Immature natural killer cell (primary cell): ENCODE measurements around the gene PSMB11. TPM values are rescaled to one million over a fixed set of nuclear protein-coding genes. Genes with fewer than 3 reads are reported as not detected.

ENCODE experiments used
- DNase-seq, 3 donors: peaks; one replicate each; pipeline ENCODE4 v3.0.0; 2022; ENCODE audit warnings: mixed read lengths in 1 of 3
- H3K27ac Mint-ChIP-seq, 6 donors: one replicate each; pipeline ENCODE4 v1.8.0; 2020; ENCODE audit warnings: mixed read lengths in 6 of 6, mild to moderate bottlenecking in 5 of 6, inconsistent platforms in 4 of 6, moderate library complexity in 3 of 6
- H3K27me3 Mint-ChIP-seq, 3 donors: one replicate each; pipeline ENCODE4 v1.8.0; 2020 to 2021; ENCODE audit warnings: low read depth in 3 of 3, mild to moderate bottlenecking in 3 of 3, mixed read lengths in 3 of 3, moderate library complexity in 3 of 3, inconsistent platforms in 1 of 3
- H3K36me3 Mint-ChIP-seq, 3 donors: one replicate each; pipeline ENCODE4 v1.8.0; 2020; ENCODE audit warnings: mixed read lengths in 3 of 3, inconsistent platforms in 2 of 3, mild to moderate bottlenecking in 2 of 3
- H3K4me1 Mint-ChIP-seq, 2 donors: one replicate each; pipeline ENCODE4 v1.8.0; 2020; ENCODE audit warnings: inconsistent platforms in 2 of 2, mild to moderate bottlenecking in 2 of 2, mixed read lengths in 2 of 2, moderate library complexity in 1 of 2
- H3K4me3 Mint-ChIP-seq, 5 donors: one replicate each; pipeline ENCODE4 v1.8.0; 2020; ENCODE audit warnings: mild to moderate bottlenecking in 5 of 5, mixed read lengths in 5 of 5, inconsistent platforms in 3 of 5, moderate library complexity in 3 of 5
- H3K9me3 Mint-ChIP-seq, 6 donors: one replicate each; pipeline ENCODE4 v1.8.0; 2020; ENCODE audit warnings: mild to moderate bottlenecking in 6 of 6, mixed read lengths in 6 of 6, inconsistent platforms in 4 of 6, moderate library complexity in 3 of 6
- polyA plus RNA-seq, 3 donors: library from polyadenylated mRNA; unstranded; fragments of 300-500 nt; fragmentation: Illumina TruSeq; gene quantifications; one replicate each; pipeline ENCODE4 v1.2.3, GENCODE V29; 2021

PSMB11 gene
- polyA plus RNA-seq, 3 donors from 2014 or later, result not detected

DNA sequence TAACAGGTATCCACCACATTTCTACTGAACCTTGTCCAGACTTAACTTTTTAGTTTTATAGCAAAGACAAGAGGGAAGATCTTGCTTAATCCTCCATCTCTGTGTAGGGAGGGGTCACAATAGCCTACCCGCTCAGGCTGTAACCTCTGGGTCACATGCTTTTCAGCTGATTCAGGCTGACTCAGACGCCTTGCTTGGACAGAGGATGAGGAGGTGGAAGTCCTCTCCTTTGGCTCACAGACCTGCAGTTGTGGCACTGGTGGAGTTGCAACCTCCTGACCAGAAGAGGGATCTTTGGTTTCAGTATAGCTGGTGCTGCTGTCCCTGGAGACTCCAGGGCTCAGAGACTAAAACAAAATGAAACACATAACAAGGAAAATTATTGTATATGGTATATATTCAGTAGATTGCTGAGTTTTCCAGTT is 36.7 kb downstream of the PSMB11 start:
- Mint-ChIP-seq H3K27ac (no peak overlapping the region), H3K9me3 (no peaks in the 10 kb centered on the region), H3K4me1 (peaks cover 2 to 4% of the 10 kb centered on the region in 2 donors), H3K27me3 (peaks cover 0 to 2% (median 0%) of the 10 kb centered on the region in 3 donors), H3K36me3 (peaks cover 33 to 49% (median 34%) of the 10 kb centered on the region in 3 donors), H3K4me3 (no peak overlapping the region)
- DNase-seq, result no peak

DNA sequence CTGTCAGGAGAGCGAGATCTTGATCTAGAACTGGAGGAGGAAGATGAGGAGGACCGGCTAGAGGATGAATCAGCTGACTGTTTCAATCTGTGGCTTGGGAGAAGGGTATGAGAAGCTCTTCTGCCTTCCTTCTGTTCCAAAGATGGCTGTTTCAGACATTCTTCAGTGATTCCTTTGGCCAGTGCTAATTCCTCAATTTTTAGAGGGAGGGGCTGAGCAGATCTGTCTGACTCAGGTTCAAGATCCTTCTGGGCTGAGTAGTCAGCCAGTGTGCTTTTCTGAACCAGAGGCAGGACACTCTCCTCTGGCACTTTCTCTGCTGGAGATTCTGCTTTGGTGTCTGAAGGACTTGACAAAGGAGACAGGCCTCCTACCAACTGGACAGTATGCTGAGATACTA is 37.7 kb downstream of the PSMB11 start:
- Mint-ChIP-seq H3K27me3 (peaks cover 0 to 2% (median 0%) of the 10 kb centered on the region in 3 donors), H3K4me3 (no peak overlapping the region), H3K27ac (peak overlapping the region in 2 of 6 donors; percentile 40 to 83), H3K9me3 (no peaks in the 10 kb centered on the region), H3K36me3 (peaks cover 32 to 52% (median 37%) of the 10 kb centered on the region in 3 donors), H3K4me1 (peaks cover 2 to 8% of the 10 kb centered on the region in 2 donors)
- no peak for DNase-seq

DNA sequence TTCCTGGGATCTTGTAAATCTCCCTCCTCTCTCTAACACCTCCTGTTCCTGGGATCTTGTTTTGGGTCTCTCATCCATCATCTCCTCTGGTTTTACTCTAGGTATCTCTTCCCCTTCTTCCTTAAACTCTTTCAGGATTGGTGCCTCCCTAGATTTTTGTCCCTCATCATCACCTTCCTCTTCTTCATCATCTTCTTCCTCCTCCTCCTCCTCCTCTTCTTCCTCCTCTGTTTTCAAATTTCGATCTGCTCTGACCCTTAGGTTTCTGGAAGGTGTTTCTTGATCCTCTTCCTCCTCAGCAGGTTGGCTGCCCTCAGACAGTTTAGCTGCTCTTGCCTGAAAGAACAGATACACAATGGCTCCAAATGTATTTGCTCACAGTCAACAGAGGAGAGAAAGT is 38.5 kb downstream of the PSMB11 start:
- DNase-seq, result no peak
- peaks cover 2 to 14% of the 10 kb centered on the region in 2 donors for H3K4me1 Mint-ChIP-seq
- peaks cover 0 to 2% (median 0%) of the 10 kb centered on the region in 3 donors for H3K27me3 Mint-ChIP-seq
- H3K36me3 Mint-ChIP-seq, result peaks cover 33 to 56% (median 37%) of the 10 kb centered on the region in 3 donors
- no peaks in the 10 kb centered on the region for H3K9me3 Mint-ChIP-seq
- H3K4me3 Mint-ChIP-seq, result no peak overlapping the region
- peak overlapping the region in 1 of 6 donors; percentile 25 for H3K27ac Mint-ChIP-seq

DNA sequence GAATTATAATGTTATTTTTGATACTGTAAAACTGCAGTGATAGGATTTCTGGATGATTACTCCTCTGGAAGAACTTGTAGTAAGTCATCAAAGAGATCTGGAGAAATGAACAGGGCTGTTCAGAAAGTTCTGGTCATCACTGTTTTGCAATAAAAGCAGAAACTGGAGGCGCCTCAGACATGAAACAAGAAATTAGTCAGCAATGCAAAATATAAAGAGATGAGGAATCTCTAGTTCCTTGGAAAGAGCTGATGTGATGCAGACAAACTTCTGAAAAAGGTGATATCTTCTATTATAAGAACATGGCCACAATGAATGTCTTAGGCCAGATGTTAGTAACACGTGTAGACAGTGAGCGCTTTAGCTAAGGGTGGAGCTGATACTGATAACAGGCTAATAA is 43.4 kb downstream of the PSMB11 start:
- no peak overlapping the region for H3K4me3 Mint-ChIP-seq
- no peaks in the 10 kb centered on the region for H3K27me3 Mint-ChIP-seq
- no peak for DNase-seq
- H3K36me3 Mint-ChIP-seq, result peaks cover 29 to 50% (median 40%) of the 10 kb centered on the region in 3 donors
- no peaks in the 10 kb centered on the region for H3K9me3 Mint-ChIP-seq
- peaks cover 1 to 49% of the 10 kb centered on the region in 2 donors for H3K4me1 Mint-ChIP-seq
- H3K27ac Mint-ChIP-seq, result peak overlapping the region in 1 of 6 donors; percentile 17

DNA sequence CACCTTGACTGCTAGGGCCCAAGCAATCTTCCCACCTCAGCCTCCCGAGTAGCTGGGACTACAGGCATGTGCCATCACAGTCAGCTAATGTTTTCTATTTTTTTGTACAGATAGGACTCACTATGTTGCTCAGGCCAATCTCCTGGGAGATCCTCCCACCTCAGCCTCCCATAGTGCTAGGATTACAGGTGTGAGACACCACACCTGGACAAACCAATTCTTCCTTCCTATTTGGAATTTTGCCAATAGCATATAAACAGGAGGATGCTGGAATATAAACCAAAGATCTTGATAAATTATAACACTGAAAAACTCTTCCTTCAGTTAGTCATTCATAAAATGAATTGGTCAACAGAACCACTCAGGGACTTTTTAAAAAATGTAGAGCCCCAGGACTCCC is 44.6 kb downstream of the PSMB11 start:
- DNase-seq, result no peak
- H3K27me3 Mint-ChIP-seq, result no peaks in the 10 kb centered on the region
- H3K4me1 Mint-ChIP-seq, result peaks cover 3 to 52% of the 10 kb centered on the region in 2 donors
- H3K4me3 Mint-ChIP-seq, result no peak overlapping the region
- H3K9me3 Mint-ChIP-seq, result no peaks in the 10 kb centered on the region
- H3K36me3 Mint-ChIP-seq, result peaks cover 21 to 42% (median 34%) of the 10 kb centered on the region in 3 donors
- H3K27ac Mint-ChIP-seq, result no peak overlapping the region

DNA sequence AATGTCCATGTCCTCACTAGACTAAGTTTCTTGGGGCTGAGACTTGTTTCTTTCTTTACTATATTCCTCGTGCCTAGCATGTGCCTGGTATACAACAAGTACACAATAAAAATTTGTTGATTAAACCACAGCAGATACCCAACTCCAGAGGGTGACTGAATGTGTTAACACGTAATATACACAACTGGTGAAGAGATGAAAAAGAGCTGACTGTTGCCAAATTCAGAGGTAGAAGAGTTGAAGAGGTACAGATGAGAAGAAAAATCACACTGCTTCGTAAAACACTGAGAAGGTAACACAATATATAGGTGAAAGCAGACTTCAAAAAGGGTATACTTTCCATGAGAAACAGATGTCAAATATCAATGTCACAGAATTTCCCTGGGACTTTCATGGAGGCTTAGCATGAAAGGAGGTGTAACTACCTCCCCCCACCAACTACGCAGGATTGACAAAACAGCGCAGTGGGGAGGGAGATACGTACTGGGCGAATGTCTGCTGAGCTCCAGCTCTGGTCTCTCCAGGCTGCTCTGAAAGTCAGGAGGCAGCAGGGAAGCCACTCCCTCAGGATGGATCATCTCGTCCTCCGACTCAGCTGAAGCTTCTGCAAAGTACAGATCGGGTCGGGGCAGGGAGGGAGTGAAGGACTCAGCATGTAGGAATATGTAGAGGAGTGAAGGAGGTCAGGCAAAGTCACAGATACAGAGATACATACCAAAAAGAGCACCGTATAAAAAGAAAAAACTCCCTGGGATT is 47.7 kb downstream of the PSMB11 start:
- Mint-ChIP-seq H3K27ac (peak overlapping the region in 1 of 6 donors; percentile 9), H3K4me1 (peaks cover 9 to 49% of the 10 kb centered on the region in 2 donors), H3K27me3 (no peaks in the 10 kb centered on the region), H3K36me3 (peaks cover 25 to 42% (median 37%) of the 10 kb centered on the region in 3 donors), H3K4me3 (no peak overlapping the region), H3K9me3 (no peaks in the 10 kb centered on the region)
- no peak for DNase-seq

DNA sequence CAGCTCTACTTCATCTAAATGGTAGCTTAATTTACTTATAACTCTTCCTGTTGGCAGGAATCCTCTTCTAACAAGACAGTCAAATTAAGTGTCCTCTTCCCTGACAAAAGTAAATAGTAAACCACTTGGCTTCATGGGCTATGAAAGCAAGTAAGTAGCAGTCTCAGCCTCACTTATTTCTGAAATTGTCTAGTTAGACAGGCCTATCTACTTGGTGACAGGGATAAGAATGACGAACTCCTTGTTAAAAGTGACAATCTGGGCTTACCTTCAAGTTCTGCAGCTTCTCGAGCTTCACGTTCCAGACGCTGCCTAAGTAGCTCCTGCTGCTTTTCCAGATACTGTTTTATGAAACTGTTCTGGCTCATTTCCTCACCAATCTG is 48.2 kb downstream of the PSMB11 start:
- Mint-ChIP-seq H3K9me3 (no peaks in the 10 kb centered on the region), H3K36me3 (peaks cover 24 to 36% (median 34%) of the 10 kb centered on the region in 3 donors), H3K27ac (peak overlapping the region in 2 of 6 donors; percentile 9 to 29), H3K4me1 (peaks cover 9 to 45% of the 10 kb centered on the region in 2 donors), H3K4me3 (no peak overlapping the region), H3K27me3 (no peaks in the 10 kb centered on the region)
- no peak for DNase-seq

DNA sequence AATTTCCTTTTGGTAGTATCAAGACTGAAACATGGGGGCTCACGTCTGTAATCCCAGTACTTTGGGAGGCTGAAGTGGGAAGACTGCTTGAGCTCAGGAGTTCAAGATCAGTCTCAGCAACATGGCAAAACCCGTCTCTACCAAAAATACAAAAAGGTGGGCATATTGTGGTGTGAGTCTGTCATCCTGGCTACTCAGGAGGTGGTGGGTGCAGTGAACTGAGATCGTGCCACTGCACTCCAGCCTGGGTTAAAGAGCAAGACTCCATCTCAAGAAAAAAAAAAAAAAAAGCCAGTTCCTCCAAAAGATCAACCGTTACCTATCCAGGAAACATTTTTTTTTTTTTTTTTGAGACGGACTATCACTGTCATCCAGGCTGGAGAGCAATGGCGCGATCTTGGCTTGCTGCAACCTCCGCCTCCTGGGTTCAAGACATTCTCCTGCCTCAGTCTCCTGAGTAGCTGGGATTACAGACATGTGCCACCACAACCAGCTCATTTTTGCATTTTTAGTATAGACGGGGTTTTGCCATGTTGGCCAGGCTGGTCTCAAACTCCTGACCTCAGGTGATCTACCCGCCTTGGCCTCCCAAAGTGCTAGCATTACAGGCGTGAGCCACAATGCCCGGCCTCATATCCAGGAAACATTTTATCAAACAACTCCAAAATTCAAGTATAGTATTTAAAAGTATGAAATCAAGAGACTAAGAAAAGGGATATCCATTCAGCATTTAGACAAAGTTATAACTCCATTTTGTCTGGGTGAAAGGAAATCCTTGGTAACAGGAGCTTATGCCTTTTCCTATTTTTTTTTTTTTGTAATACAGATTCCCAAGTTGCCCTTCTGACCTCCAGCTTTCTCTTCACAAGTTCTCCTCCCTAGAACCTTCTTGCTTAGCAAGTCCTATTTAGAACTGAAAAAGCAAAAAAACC is 49.5 kb downstream of the PSMB11 start:
- DNase-seq, result no peak
- H3K4me3 Mint-ChIP-seq, result no peak overlapping the region
- peak overlapping the region in 2 of 6 donors; percentile 20 to 21 for H3K27ac Mint-ChIP-seq
- peaks cover 20 to 33% (median 27%) of the 10 kb centered on the region in 3 donors for H3K36me3 Mint-ChIP-seq
- peaks cover 9 to 32% of the 10 kb centered on the region in 2 donors for H3K4me1 Mint-ChIP-seq
- H3K27me3 Mint-ChIP-seq, result no peaks in the 10 kb centered on the region
- H3K9me3 Mint-ChIP-seq, result no peaks in the 10 kb centered on the region

DNA sequence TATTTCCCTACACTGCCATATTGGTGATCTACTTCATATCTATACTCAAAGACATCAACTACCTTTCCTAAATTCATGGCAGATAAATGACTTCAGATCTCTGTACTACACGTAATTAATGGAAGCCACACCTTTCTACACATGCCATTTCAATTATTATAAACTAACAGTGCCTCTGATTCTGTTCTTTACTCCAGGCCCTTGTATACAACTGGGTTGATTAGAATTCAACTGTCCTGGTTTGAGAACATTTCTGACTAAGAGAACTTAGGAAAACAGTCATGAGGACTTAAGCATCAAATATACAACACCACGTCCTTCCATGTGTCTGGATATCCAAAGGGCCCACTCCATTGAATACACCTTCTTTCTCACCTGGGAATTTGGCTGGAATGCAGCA is 51.1 kb downstream of the PSMB11 start:
- Mint-ChIP-seq H3K27me3 (no peaks in the 10 kb centered on the region), H3K36me3 (peaks cover 21 to 25% (median 22%) of the 10 kb centered on the region in 3 donors), H3K4me1 (peaks cover 9 to 19% of the 10 kb centered on the region in 2 donors), H3K9me3 (no peaks in the 10 kb centered on the region), H3K4me3 (peak overlapping the region in 3 of 5 donors; percentile 25 to 54 (median 29)), H3K27ac (peak overlapping the region in 4 of 6 donors; percentile 6 to 35 (median 18))
- DNase-seq, result no peak

DNA sequence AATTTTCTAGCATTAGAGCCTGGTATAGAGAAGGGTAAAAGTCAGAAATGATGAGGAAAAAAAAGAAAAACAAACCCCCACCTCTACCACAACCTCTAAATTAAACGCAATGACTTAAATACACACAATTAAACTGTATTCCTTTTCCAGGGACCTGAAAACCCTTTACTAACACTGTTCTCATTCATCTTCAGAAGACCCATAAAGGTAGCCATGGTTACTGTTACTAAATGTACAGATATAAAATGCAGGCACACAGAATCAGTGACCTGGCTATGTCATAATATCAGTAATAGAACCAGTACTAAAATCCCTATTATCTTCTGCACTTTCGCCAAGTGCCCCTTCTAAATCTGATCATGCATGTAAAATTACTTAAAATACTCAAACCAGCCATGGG is 51.5 kb downstream of the PSMB11 start:
- peaks cover 9 to 17% of the 10 kb centered on the region in 2 donors for H3K4me1 Mint-ChIP-seq
- peaks cover 21 to 25% (median 22%) of the 10 kb centered on the region in 3 donors for H3K36me3 Mint-ChIP-seq
- H3K9me3 Mint-ChIP-seq, result no peaks in the 10 kb centered on the region

More for the DNA sequence above, 51.5 kb downstream of the PSMB11 start:
- DNase-seq, result no peak
- peak overlapping the region in 3 of 6 donors; percentile 6 to 17 (median 10) for H3K27ac Mint-ChIP-seq
- H3K4me3 Mint-ChIP-seq, result peak overlapping the region in 2 of 5 donors; percentile 29 to 54
- no peaks in the 10 kb centered on the region for H3K27me3 Mint-ChIP-seq

Other genes with a start within 250 kb of the PSMB11 start
- gene SLC7A7, start 226.8 kb upstream of the PSMB11 start, polyA plus RNA-seq, result 1 to 10 TPM in 2 of 3 donors, under 1 TPM in 1; 0.67 to 5.8 (median 1.1) TPM
- 100 to 1,000 TPM in 2 of 3 donors, 10 to 100 TPM in 1; 56.8 to 188 (median 147) TPM for gene MRPL52, start 212.3 kb upstream of the PSMB11 start, polyA plus RNA-seq
- not detected for gene MMP14, start 205.6 kb upstream of the PSMB11 start, polyA plus RNA-seq
- 100 to 1,000 TPM in 2 of 3 donors, 10 to 100 TPM in 1; 74.6 to 146 (median 136) TPM for gene LRP10, start 170.5 kb upstream of the PSMB11 start, polyA plus RNA-seq
- under 1 TPM; 0.22 to 0.74 (median 0.66) TPM for gene REM2, start 159.0 kb upstream of the PSMB11 start, polyA plus RNA-seq
- gene RBM23, start 123.1 kb upstream of the PSMB11 start, polyA plus RNA-seq, result 10 to 100 TPM; 80.9 to 91.9 (median 85.5) TPM
- gene PRMT5, start 112.8 kb upstream of the PSMB11 start, polyA plus RNA-seq, result 10 to 100 TPM; 32.9 to 34.9 (median 34.7) TPM
- gene HAUS4, start 85.1 kb upstream of the PSMB11 start, polyA plus RNA-seq, result 10 to 100 TPM; 23.0 to 26.2 (median 23.2) TPM
- gene AJUBA, start 59.7 kb upstream of the PSMB11 start, polyA plus RNA-seq, result under 1 TPM in 2 of 3 donors, not detected in 1; 0.18 to 0.21 TPM
- 1 to 10 TPM; 3.4 to 9.8 (median 5.0) TPM for gene C14orf93, start 32.1 kb upstream of the PSMB11 start, polyA plus RNA-seq
- 10 to 100 TPM; 25.6 to 54.3 (median 39.7) TPM for gene PSMB5, start 7.3 kb upstream of the PSMB11 start, polyA plus RNA-seq
- gene CDH24, start 15.3 kb downstream of the PSMB11 start, polyA plus RNA-seq, result 1 to 10 TPM in 1 of 3 donors, under 1 TPM in 2; 0.64 to 1.2 (median 0.78) TPM
- 10 to 100 TPM in 1 of 3 donors, 1 to 10 TPM in 1, under 1 TPM in 1; 0.40 to 15.0 (median 4.5) TPM for gene ACIN1, start 52.9 kb downstream of the PSMB11 start, polyA plus RNA-seq
- gene C14orf119, start 53.3 kb downstream of the PSMB11 start, polyA plus RNA-seq, result 100 to 1,000 TPM in 2 of 3 donors, 10 to 100 TPM in 1; 85.2 to 184 (median 135) TPM
- gene CIROP, start 62.8 kb downstream of the PSMB11 start, polyA plus RNA-seq, result not detected
- not detected for gene CEBPE, start 77.0 kb downstream of the PSMB11 start, polyA plus RNA-seq
- under 1 TPM in 1 of 3 donors, not detected in 2; 0.45 TPM for gene SLC7A8, start 141.4 kb downstream of the PSMB11 start, polyA plus RNA-seq
- gene RNF212B, start 195.7 kb downstream of the PSMB11 start, polyA plus RNA-seq, result not detected
- 1 to 10 TPM; 1.2 to 4.9 (median 2.1) TPM for gene HOMEZ, start 243.9 kb downstream of the PSMB11 start, polyA plus RNA-seq